Measurements from ENCODE around the gene TXNDC8.

The TXNDC8 gene

DNA sequence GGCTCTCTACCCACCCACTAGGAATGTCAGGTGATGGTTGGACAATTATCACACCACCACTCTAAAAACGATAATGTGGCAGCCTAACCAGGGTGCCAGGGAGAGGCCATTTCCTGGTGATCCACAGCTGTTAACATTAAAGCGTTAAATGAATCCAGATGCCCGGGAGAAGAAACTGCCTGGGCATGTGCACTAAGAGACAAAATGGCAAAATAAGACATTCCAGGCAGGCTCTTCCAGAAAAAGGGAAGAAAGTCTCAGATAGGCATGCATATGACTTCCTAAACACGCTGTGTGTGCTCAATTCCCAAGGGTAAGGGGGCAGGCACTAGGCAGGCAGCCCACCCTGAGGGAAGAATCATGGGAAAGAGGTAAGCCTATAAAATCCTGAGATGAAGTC is 76.8 kb downstream of the TXNDC8 start:
- Histone ChIP-seq H3K36me3 (ENCODE audit: insufficient read depth, low read length) (no peaks in the 10 kb centered on the region; the same call in 1 of the 2 replicates), H3K9ac (ENCODE audit: low read depth, low read length) (no peak overlapping the region), H2AFZ (ENCODE audit: low read depth, low read length) (no peak overlapping the region), H3K4me1 (ENCODE audit: insufficient read depth, low read length) (peaks cover 10% of the 10 kb centered on the region), H4K20me1 (ENCODE audit: insufficient read depth, low read length) (no peaks in the 10 kb centered on the region), H3K27me3 (ENCODE audit: insufficient read depth, low read length, poor library complexity) (no peaks in the 10 kb centered on the region), H3K79me2 (ENCODE audit: insufficient read depth, low read length) (peaks cover 5% of the 10 kb centered on the region), H3K4me2 (ENCODE audit: insufficient read depth, low read length) (no peak overlapping the region), H3K27ac (ENCODE audit: low read length) (no peak overlapping the region), H3K4me3 (ENCODE audit: low read depth in 1 of 2, low read length in 2 of 2) (no peak overlapping the region), H3K9me3 (ENCODE audit: insufficient read depth, low read length, severe bottlenecking) (no peaks in the 10 kb centered on the region)
- DNase-seq (no peak), ATAC-seq (ENCODE audit: insufficient read depth, low read depth) (no peak)
- TF ChIP-seq, protein P1, sequence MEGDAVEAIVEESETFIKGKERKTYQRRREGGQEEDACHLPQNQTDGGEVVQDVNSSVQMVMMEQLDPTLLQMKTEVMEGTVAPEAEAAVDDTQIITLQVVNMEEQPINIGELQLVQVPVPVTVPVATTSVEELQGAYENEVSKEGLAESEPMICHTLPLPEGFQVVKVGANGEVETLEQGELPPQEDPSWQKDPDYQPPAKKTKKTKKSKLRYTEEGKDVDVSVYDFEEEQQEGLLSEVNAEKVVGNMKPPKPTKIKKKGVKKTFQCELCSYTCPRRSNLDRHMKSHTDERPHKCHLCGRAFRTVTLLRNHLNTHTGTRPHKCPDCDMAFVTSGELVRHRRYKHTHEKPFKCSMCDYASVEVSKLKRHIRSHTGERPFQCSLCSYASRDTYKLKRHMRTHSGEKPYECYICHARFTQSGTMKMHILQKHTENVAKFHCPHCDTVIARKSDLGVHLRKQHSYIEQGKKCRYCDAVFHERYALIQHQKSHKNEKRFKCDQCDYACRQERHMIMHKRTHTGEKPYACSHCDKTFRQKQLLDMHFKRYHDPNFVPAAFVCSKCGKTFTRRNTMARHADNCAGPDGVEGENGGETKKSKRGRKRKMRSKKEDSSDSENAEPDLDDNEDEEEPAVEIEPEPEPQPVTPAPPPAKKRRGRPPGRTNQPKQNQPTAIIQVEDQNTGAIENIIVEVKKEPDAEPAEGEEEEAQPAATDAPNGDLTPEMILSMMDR (IDR thresholded peaks at IDR 0.05; ENCODE audit: borderline replicate concordance, extremely low read depth, low read length, poor library complexity, severe bottlenecking) = no peak
- no peak for TF ChIP-seq EZH2 (IDR thresholded peaks at IDR 0.05; ENCODE audit: borderline replicate concordance, low read depth, low read length, severe bottlenecking)

DNA sequence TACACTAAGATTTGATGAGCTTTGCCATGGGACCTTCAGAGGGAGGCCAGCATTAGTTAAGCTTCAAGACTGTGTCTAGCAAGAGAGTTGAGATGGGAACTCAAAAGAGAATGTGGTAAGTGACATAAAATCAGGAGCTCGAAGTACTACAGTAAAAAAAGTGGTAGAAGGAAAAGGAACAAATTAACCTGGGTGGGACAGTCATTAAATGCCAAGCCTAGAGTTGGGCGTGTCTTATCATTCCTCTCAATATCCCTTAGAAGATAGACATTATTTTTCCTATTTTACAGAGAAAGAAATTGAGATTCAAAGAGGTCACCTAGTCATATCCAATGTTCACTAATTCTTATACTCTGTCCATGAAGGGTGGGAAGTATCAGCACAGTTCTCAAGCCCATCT is 78.1 kb downstream of the TXNDC8 start:
- H3K4me2 ChIP-seq (ENCODE audit: insufficient read depth, low read length) = no peak overlapping the region
- peaks cover under 1% of the 10 kb centered on the region; the same call in 1 of the 2 replicates for H3K36me3 ChIP-seq (ENCODE audit: insufficient read depth, low read length)
- no peaks in the 10 kb centered on the region for H3K27me3 ChIP-seq (ENCODE audit: insufficient read depth, low read length, poor library complexity)
- ATAC-seq (ENCODE audit: insufficient read depth, low read depth) = no peak
- H3K79me2 ChIP-seq (ENCODE audit: insufficient read depth, low read length) = peaks cover 19% of the 10 kb centered on the region
- H3K4me1 ChIP-seq (ENCODE audit: insufficient read depth, low read length) = peaks cover 17% of the 10 kb centered on the region
- H4K20me1 ChIP-seq (ENCODE audit: insufficient read depth, low read length) = peaks cover 12% of the 10 kb centered on the region
- H3K9ac ChIP-seq (ENCODE audit: low read depth, low read length) = no peak overlapping the region
- no peak overlapping the region for H2AFZ ChIP-seq (ENCODE audit: low read depth, low read length)
- TF ChIP-seq EZH2 (IDR thresholded peaks at IDR 0.05; ENCODE audit: borderline replicate concordance, low read depth, low read length, severe bottlenecking) = no peak
- TF ChIP-seq, protein P1 (IDR thresholded peaks at IDR 0.05; ENCODE audit: borderline replicate concordance, extremely low read depth, low read length, poor library complexity, severe bottlenecking) = no peak
- no peak overlapping the region for H3K4me3 ChIP-seq (ENCODE audit: low read depth in 1 of 2, low read length in 2 of 2)
- no peak overlapping the region for H3K27ac ChIP-seq (ENCODE audit: low read length)
- no peaks in the 10 kb centered on the region for H3K9me3 ChIP-seq (ENCODE audit: insufficient read depth, low read length, severe bottlenecking)
- DNase-seq = no peak

DNA sequence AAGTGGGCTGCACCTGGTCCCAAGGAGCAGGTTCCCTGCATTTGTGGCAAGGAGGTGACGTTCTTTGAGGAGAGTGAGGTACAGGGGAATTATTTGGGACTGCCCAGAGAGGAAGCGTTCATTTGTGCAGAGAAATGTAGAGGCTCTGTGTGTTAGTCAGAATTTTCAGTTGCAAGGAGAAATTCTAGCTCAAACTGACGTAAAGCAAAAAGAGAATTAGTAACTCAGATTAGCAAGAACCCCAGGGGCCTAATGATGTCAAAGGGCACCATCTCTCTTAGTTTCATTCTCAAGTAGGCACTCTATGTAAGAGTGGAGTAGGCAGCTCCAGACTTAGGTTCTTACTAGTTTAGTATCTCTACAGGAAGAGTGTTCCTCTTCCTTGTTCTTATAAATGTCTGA is 79.0 kb downstream of the TXNDC8 start:
- no peak overlapping the region for H3K4me2 ChIP-seq (ENCODE audit: insufficient read depth, low read length)
- H3K4me3 ChIP-seq (ENCODE audit: low read depth in 1 of 2, low read length in 2 of 2) = no peak overlapping the region
- H3K27me3 ChIP-seq (ENCODE audit: insufficient read depth, low read length, poor library complexity) = no peaks in the 10 kb centered on the region
- DNase-seq = no peak
- H3K9ac ChIP-seq (ENCODE audit: low read depth, low read length) = no peak overlapping the region
- peaks cover 7% of the 10 kb centered on the region; the same call in 1 of the 2 replicates for H3K36me3 ChIP-seq (ENCODE audit: insufficient read depth, low read length)
- no peak overlapping the region for H3K27ac ChIP-seq (ENCODE audit: low read length)
- TF ChIP-seq EZH2 (IDR thresholded peaks at IDR 0.05; ENCODE audit: borderline replicate concordance, low read depth, low read length, severe bottlenecking) = no peak
- TF ChIP-seq, protein P1 (IDR thresholded peaks at IDR 0.05; ENCODE audit: borderline replicate concordance, extremely low read depth, low read length, poor library complexity, severe bottlenecking) = no peak
- peaks cover 21% of the 10 kb centered on the region for H4K20me1 ChIP-seq (ENCODE audit: insufficient read depth, low read length)
- peaks cover 26% of the 10 kb centered on the region for H3K4me1 ChIP-seq (ENCODE audit: insufficient read depth, low read length)
- no peaks in the 10 kb centered on the region for H3K9me3 ChIP-seq (ENCODE audit: insufficient read depth, low read length, severe bottlenecking)
- no peak overlapping the region for H2AFZ ChIP-seq (ENCODE audit: low read depth, low read length)
- peaks cover 27% of the 10 kb centered on the region for H3K79me2 ChIP-seq (ENCODE audit: insufficient read depth, low read length)
- ATAC-seq (ENCODE audit: insufficient read depth, low read depth) = no peak

DNA sequence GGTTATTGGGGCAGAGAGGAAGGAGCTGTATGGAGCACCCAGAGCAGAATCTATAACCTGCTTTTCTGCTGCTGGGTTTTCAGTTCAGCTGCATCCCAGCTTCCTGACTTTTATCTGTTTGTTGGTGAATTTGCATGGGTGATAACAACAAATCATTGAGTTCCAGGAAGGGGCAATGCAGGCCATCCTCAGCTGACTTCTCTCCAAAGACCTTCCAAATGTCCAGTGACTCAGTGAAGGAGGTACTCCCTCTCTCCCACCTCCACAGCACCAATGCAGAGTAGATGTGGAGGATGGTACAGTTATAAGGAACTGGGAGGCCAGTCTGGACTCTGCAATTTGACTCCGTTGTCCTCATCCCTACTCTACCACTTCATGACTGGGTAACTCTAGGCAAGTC is 79.7 kb downstream of the TXNDC8 start:
- H3K27ac ChIP-seq (ENCODE audit: low read length) = no peak overlapping the region
- H3K79me2 ChIP-seq (ENCODE audit: insufficient read depth, low read length) = peaks cover 35% of the 10 kb centered on the region
- H4K20me1 ChIP-seq (ENCODE audit: insufficient read depth, low read length) = peaks cover 28% of the 10 kb centered on the region
- ATAC-seq (ENCODE audit: insufficient read depth, low read depth) (no peak), DNase-seq (no peak)
- no peak overlapping the region for H2AFZ ChIP-seq (ENCODE audit: low read depth, low read length)
- H3K4me1 ChIP-seq (ENCODE audit: insufficient read depth, low read length) = peaks cover 33% of the 10 kb centered on the region
- H3K4me2 ChIP-seq (ENCODE audit: insufficient read depth, low read length) = no peak overlapping the region
- H3K27me3 ChIP-seq (ENCODE audit: insufficient read depth, low read length, poor library complexity) = no peaks in the 10 kb centered on the region
- no peak overlapping the region for H3K9ac ChIP-seq (ENCODE audit: low read depth, low read length)
- no peak overlapping the region for H3K4me3 ChIP-seq (ENCODE audit: low read depth in 1 of 2, low read length in 2 of 2)
- H3K9me3 ChIP-seq (ENCODE audit: insufficient read depth, low read length, severe bottlenecking) = no peaks in the 10 kb centered on the region
- H3K36me3 ChIP-seq (ENCODE audit: insufficient read depth, low read length) = peaks cover 7% of the 10 kb centered on the region; the same call in 1 of the 2 replicates
- TF ChIP-seq, protein P1 (IDR thresholded peaks at IDR 0.05; ENCODE audit: borderline replicate concordance, extremely low read depth, low read length, poor library complexity, severe bottlenecking) = no peak
- no peak for TF ChIP-seq EZH2 (IDR thresholded peaks at IDR 0.05; ENCODE audit: borderline replicate concordance, low read depth, low read length, severe bottlenecking)
